Pancreas (tissue), 10 donors: ENCODE measurements around the gene PIK3R4. TPM values are rescaled to one million over a fixed set of nuclear protein-coding genes. Genes with fewer than 3 reads are reported as not detected.
A peak's percentile ranks its signal among the peaks of the same experiment; 100 is the strongest.

ENCODE experiments used
- ATAC-seq, 4 donors: fragments of 200-7000 bp; cut with Tn5 transposase; one replicate each; pipeline versions ENCODE4 v1.8.0 to v1.9.1; 2020; ENCODE audit warnings: mild to moderate bottlenecking in 4 of 4, moderate library complexity in 4 of 4
- DNase-seq, 6 donors: peaks; one replicate each; pipeline ENCODE4 v3.0.0-alpha.2; 2020
- FAIRE-seq: peaks from 2 replicates; lab custom pipeline; 2012; peaks lifted over from hg19 to GRCh38; lab: Jason Lieb, UNC
- H3K27ac ChIP-seq, 4 donors: fragments of 200-600 bp; sonication (generic); 1 replicate in 3 of 4; 2 replicates in 1 of 4; pipeline versions ENCODE4 v1.5.0 to v1.8.0; 2020
- H3K27me3 ChIP-seq, 4 donors: fragments of 200-600 bp; one replicate each; pipeline ENCODE4 v1.8.0; 2021
- H3K36me3 ChIP-seq, 3 donors: fragments of 200-600 bp; sonication (generic) in 1 of 3; one replicate each; pipeline versions ENCODE4 v1.5.0 to v1.8.0; 2020 to 2021
- H3K4me1 ChIP-seq, 3 donors: fragments of 200-600 bp; one replicate each; pipeline ENCODE4 v1.8.0; 2021
- H3K4me3 ChIP-seq, 4 donors: fragments of 200-600 bp; sonication (generic) in 2 of 4; one replicate each; pipeline versions ENCODE4 v1.5.0 to v1.8.0; 2020 to 2021
- H3K9me3 ChIP-seq, 4 donors: fragments of 200-600 bp; one replicate each; pipeline ENCODE4 v1.8.0; 2021
- CTCF ChIP-seq, 4 donors: fragments of 200-600 bp; sonication (generic) in 3 of 4; IDR thresholded peaks; one replicate each; pipeline versions ENCODE4 v1.5.0 to v1.8.0; 2021; ENCODE audit warnings: antibody characterized with exemption in 4 of 4
- WGBS, 2 donors: extraction: QIAGEN DNeasy Blood & Tissue Kit; methylation state at CpG; one replicate each; pipeline ENCODE4 v1.1.7; 2013; 5-methylcytosine and 5-hydroxymethylcytosine counted together
- intact Hi-C, 3 donors: fragments of 100-400 bp; cut with DNase I; formaldehyde crosslinking; loops; one replicate each; pipeline versions ENCODE4 v1.11.1 to v1.14.2; 2022
- polyA plus RNA-seq, 2 donors: library from polyadenylated mRNA; stranded (reverse); fragments of 200-250 nt; gene quantifications; one replicate each; pipeline ENCODE4 v1.2.3, GENCODE V29; 2013
- total RNA-seq, 6 donors: library from RNA; stranded (reverse); fragmentation: NEBNext Ultra II Directional in 4 of 6; extraction: Animal tissue kit (Norgen Biotek cat#: 25700) in 4 of 6; gene quantifications; one replicate each; pipeline versions ENCODE4 v1.2.1 to v1.2.4, GENCODE V29; 2021 to 2023
- donor health status: healthy with polysubstance abuse.
- donor health status: DM: no; HTN: no; CAD: no; lungs with moderate emphysema.
- donor health status: DM: no; HTN: no; CAD: no.
- donor health status: control.
- donor health status: control.
- donor health status: Bipolar disorder and iron deficiency.
- donor health status: DM: yes; HTN: yes; CAD: no.
- donor health status: DM: no; HTN: no; CAD: no.
- donor health status: DM: no; HTN: no; CAD: no.
- donor health status: DM: yes; HTN: yes; CAD: no.

The PIK3R4 gene
- total and polyA plus RNA-seq, 8 donors, result 6.7 to 16.6 (median 11.1) TPM

- Histone ChIP-seq H3K9me3 (no peaks in the 10 kb centered on the region), H3K27me3 (no peaks in the 10 kb centered on the region), H3K4me1 (peaks cover 4 to 19% (median 12%) of the 10 kb centered on the region in 3 donors), H3K27ac (no peak overlapping the region), H3K36me3 (no peaks in the 10 kb centered on the region), H3K4me3 (no peak overlapping the region)
- ATAC-seq (no peak), FAIRE-seq (no peak), DNase-seq (no peak)
- TF ChIP-seq CTCF (IDR thresholded peaks at IDR 0.05), result no peak
- 43 to 44% methylated on average over 4 of the region's 4 CpGs for WGBS, 2 donors
- intact Hi-C loops, result no loop called here
Observed at GRCh38 chr3:130738241-130738640, 8.4 kb downstream of the PIK3R4 start.

- H3K27ac ChIP-seq, result no peak overlapping the region
- intact Hi-C loops, result no loop called here
- no peak overlapping the region for H3K4me3 ChIP-seq
- no peaks in the 10 kb centered on the region for H3K27me3 ChIP-seq
- 95 to 98% methylated on average over 2 of the region's 2 CpGs for WGBS, 2 donors
- no peaks in the 10 kb centered on the region for H3K36me3 ChIP-seq
- DNase-seq (no peak), FAIRE-seq (no peak), ATAC-seq (no peak)
- no peak for TF ChIP-seq CTCF (IDR thresholded peaks at IDR 0.05)
- H3K9me3 ChIP-seq, result no peaks in the 10 kb centered on the region
- H3K4me1 ChIP-seq, result peaks cover 4 to 20% (median 13%) of the 10 kb centered on the region in 3 donors
Observed at GRCh38 chr3:130737622-130738021, 9.0 kb downstream of the PIK3R4 start.

- intact Hi-C loops, result no loop called here
Observed at GRCh38 chr3:130733236-130733875, 13.3 kb downstream of the PIK3R4 start.

GRCh38 chr3:130732501-130732900 is 14.1 kb downstream of the PIK3R4 start:
- no peak for TF ChIP-seq CTCF (IDR thresholded peaks at IDR 0.05)
- Histone ChIP-seq H3K27me3 (no peaks in the 10 kb centered on the region), H3K27ac (no peak overlapping the region), H3K36me3 (no peaks in the 10 kb centered on the region), H3K4me3 (no peak overlapping the region), H3K9me3 (no peaks in the 10 kb centered on the region), H3K4me1 (peaks cover 0 to 23% (median 9%) of the 10 kb centered on the region in 3 donors)
- ATAC-seq (no peak), FAIRE-seq (peak; percentile 54), DNase-seq (no peak)
- 55 to 56% methylated on average over 2 of the region's 2 CpGs for WGBS, 2 donors
- intact Hi-C loops, result no loop called here

More at GRCh38 chr3:130733236-130733875, 13.3 kb downstream of the PIK3R4 start:
- no peak for TF ChIP-seq CTCF (IDR thresholded peaks at IDR 0.05)
- H3K4me1 ChIP-seq, result peaks cover 0 to 23% (median 12%) of the 10 kb centered on the region in 3 donors
- DNase-seq (no peak), FAIRE-seq (no peak), ATAC-seq (peak; percentile 35 to 66 (median 59))
- H3K36me3 ChIP-seq, result no peaks in the 10 kb centered on the region
- no peaks in the 10 kb centered on the region for H3K27me3 ChIP-seq
- H3K4me3 ChIP-seq, result no peak overlapping the region
- H3K9me3 ChIP-seq, result no peaks in the 10 kb centered on the region
- H3K27ac ChIP-seq, result peak overlapping the region in 2 of 4 donors; percentile 19 to 33
- WGBS, 2 donors, result 33 to 36% methylated on average over 8 of the region's 8 CpGs

- WGBS, 2 donors, result 96 to 99% methylated on average over 6 of the region's 6 CpGs
- Histone ChIP-seq H3K4me1 (peaks cover 1 to 23% (median 9%) of the 10 kb centered on the region in 3 donors), H3K27me3 (no peaks in the 10 kb centered on the region), H3K9me3 (no peaks in the 10 kb centered on the region), H3K4me3 (no peak overlapping the region), H3K27ac (no peak overlapping the region), H3K36me3 (no peaks in the 10 kb centered on the region)
- no peak for FAIRE-seq
- intact Hi-C loops, result no loop called here
- no peak for TF ChIP-seq CTCF (IDR thresholded peaks at IDR 0.05)
- no peak for ATAC-seq
- DNase-seq, result no peak
Observed at GRCh38 chr3:130731817-130732216, 14.8 kb downstream of the PIK3R4 start.
